HG03469 (cell line): Measurements from ENCODE around the gene PTPN1.
"Not testable (repeated sequence)": the region's sequence is repeated elsewhere in the genome, so short reads cannot be mapped to it uniquely, and the experiment has no call there.

Source experiments
- ATAC-seq: cut with Tn5 transposase; IDR thresholded peaks from one replicate; pipeline ENCODE4 v1.9.1; 2021; ENCODE audit warnings: mild to moderate bottlenecking, moderate library complexity, moderate number of reproducible peaks; ENCODE audit not compliant: unreplicated experiment

PTPN1 gene

GRCh38 chr20:50602432-50603088 is 92.4 kb downstream of the PTPN1 start:
- no peak for ATAC-seq

GRCh38 chr20:50604451-50604850 is 94.3 kb downstream of the PTPN1 start:
- ATAC-seq, result no peak

GRCh38 chr20:50605136-50605535 is 95.0 kb downstream of the PTPN1 start:
- ATAC-seq, result no peak

- ATAC-seq, result no peak
Measured at GRCh38 chr20:50607436-50607835, 97.3 kb downstream of the PTPN1 start.

- no peak for ATAC-seq
Measured at GRCh38 chr20:50607850-50608749, 97.9 kb downstream of the PTPN1 start.

- ATAC-seq, result no peak
Measured at GRCh38 chr20:50608750-50609104, 98.5 kb downstream of the PTPN1 start.

- no peak for ATAC-seq
Measured at GRCh38 chr20:50609438-50609989, 99.3 kb downstream of the PTPN1 start.

- ATAC-seq, result no peak
Measured at GRCh38 chr20:50610212-50610718, 100.1 kb downstream of the PTPN1 start.

GRCh38 chr20:50611128-50611810 is 101.1 kb downstream of the PTPN1 start:
- no peak for ATAC-seq

GRCh38 chr20:50613438-50614169 is 103.4 kb downstream of the PTPN1 start:
- ATAC-seq, result no peak

- ATAC-seq, result no peak
Measured at GRCh38 chr20:50615407-50615806, 105.2 kb downstream of the PTPN1 start.

- ATAC-seq, result no peak
Measured at GRCh38 chr20:50617022-50617421, 106.8 kb downstream of the PTPN1 start.

GRCh38 chr20:50618537-50618936 is 108.4 kb downstream of the PTPN1 start:
- no peak for ATAC-seq

GRCh38 chr20:50620459-50620858 is 110.3 kb downstream of the PTPN1 start:
- ATAC-seq, result not testable (repeated sequence)

GRCh38 chr20:50621068-50621665 is 111.0 kb downstream of the PTPN1 start:
- ATAC-seq, result no peak

- ATAC-seq, result no peak
Measured at GRCh38 chr20:50624351-50625016, 114.3 kb downstream of the PTPN1 start.

GRCh38 chr20:50625986-50626677 is 115.9 kb downstream of the PTPN1 start:
- ATAC-seq, result no peak

- no peak for ATAC-seq
Measured at GRCh38 chr20:50627747-50628146, 117.6 kb downstream of the PTPN1 start.

- ATAC-seq, result no peak
Measured at GRCh38 chr20:50628332-50628731, 118.1 kb downstream of the PTPN1 start.
